Peyer's patch (tissue), 4 donors: ENCODE results near the gene RELN. TPM values are rescaled to one million over a fixed set of nuclear protein-coding genes. Genes with fewer than 3 reads are reported as not detected.

ENCODE experiments used
- DNase-seq, 3 donors: peaks; one replicate each; pipeline ENCODE4 v3.0.0-alpha.2; 2017 to 2019
- H3K27ac ChIP-seq, 4 donors: fragments of 200-600 bp; sonication (generic); one replicate each; pipeline ENCODE4 v1.5.1; 2016 to 2019
- H3K27me3 ChIP-seq, 2 donors: fragments of 200-600 bp; sonication (generic); one replicate each; pipeline ENCODE4 v1.5.1; 2019
- H3K36me3 ChIP-seq, 3 donors: fragments of 200-600 bp; sonication (generic); one replicate each; pipeline ENCODE4 v1.5.1; 2016 to 2019
- H3K4me1 ChIP-seq, 4 donors: fragments of 200-600 bp; sonication (generic); one replicate each; pipeline ENCODE4 v1.5.1; 2016 to 2019
- H3K4me3 ChIP-seq, 4 donors: fragments of 200-600 bp; sonication (generic); 1 replicate in 3 of 4; 2 replicates in 1 of 4; pipeline ENCODE4 v1.5.1; 2016 to 2019; ENCODE audit warnings: mild to moderate bottlenecking in 1 of 4
- H3K9me3 ChIP-seq, 4 donors: fragments of 200-600 bp; sonication (generic); one replicate each; pipeline ENCODE4 v1.5.1; 2016 to 2019; ENCODE audit warnings: mild to moderate bottlenecking in 1 of 4
- CTCF ChIP-seq, 6 experiments: fragments of 450-650 bp in 4 of 6; fragments of 200-600 bp in 2 of 6; sonication (generic) in 1 of 6; IDR thresholded peaks; one replicate each; pipeline ENCODE4 v1.5.1; 2017 to 2019; ENCODE audit warnings: antibody characterized with exemption in 6 of 6, mild to moderate bottlenecking in 3 of 6, moderate library complexity in 1 of 6
- POLR2A ChIP-seq, 2 donors: fragments of 450-650 bp; IDR thresholded peaks; one replicate each; pipeline ENCODE4 v1.5.1; 2017; ENCODE audit warnings: antibody characterized with exemption in 2 of 2, mild to moderate bottlenecking in 2 of 2, moderate library complexity in 2 of 2
- total RNA-seq, 4 donors: library from RNA; depleted of rRNA; stranded (reverse); fragments of >200 nt; gene quantifications; one replicate each; pipeline ENCODE4 v1.1.0, GENCODE V29; 2016

The RELN gene
- total RNA-seq, 4 donors from 2014 or later: 1.7 to 3.9 (median 3.2) TPM

DNA sequence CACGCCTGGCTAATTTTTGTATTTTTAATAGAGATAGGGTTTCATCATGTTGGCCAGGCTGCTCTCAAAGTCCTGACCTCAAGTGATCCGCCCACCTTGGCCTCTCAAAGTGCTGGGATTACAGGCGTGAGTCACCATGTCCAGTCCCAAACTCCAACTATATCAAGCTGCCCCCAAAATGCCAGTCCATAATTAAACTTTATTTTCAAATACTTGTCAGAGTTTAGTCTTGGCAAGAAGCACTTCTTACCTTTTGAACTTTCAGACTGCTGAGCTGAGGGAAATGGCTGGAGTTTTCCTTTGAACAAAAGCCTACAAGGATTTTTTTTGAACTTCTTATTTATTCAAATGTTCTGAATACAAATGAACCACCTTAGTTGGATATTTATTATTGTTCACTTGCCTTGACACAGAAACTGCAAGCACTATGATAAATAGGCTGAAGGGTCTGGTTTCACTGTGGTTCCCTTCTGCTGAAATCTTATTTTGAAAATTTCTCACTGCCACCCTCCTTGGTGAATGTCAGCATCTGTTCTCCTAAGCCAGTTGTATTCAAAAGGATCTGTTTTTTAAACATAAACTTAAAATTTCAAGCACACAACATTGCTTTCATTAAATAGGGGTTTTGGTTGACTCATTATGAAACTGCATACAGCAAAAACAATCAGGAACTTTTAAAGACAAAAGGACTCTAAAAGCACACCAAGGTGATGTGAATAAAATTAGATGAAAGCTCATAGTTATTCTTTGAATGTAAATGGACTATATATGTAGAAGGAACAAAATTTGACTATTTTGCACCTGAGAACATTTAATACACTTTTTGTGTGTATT, 441.8 kb downstream of the RELN start:
- no peak for TF ChIP-seq CTCF (IDR thresholded peaks at IDR 0.05)
- TF ChIP-seq POLR2A (IDR thresholded peaks at IDR 0.05): no peak
- Histone ChIP-seq H3K9me3 (no peaks in the 10 kb centered on the region), H3K4me1 (no peaks in the 10 kb centered on the region), H3K4me3 (no peak overlapping the region), H3K36me3 (no peaks in the 10 kb centered on the region), H3K27me3 (no peaks in the 10 kb centered on the region), H3K27ac (no peak overlapping the region)
- DNase-seq: no peak

DNA sequence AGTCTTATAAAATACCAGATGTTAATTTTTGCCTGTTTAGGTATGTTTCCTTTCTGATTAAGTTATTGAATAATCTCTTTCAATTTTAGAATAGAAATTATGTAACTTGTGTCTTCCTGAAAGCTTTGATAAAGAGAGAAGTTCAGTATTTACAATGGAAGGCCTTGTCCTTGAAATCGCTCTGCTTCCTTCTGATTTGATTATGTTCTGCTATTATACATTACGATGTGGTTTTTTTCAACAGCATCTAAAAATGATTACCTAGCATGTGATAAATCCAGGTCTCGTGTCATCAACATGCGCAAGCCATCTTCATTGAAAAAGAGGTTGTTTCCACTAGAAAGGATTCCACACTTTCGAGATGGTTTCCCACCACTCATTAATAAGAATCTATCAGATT, 447.0 kb downstream of the RELN start:
- DNase-seq: no peak
- no peak overlapping the region for H3K27ac ChIP-seq
- no peak overlapping the region for H3K4me3 ChIP-seq
- no peak for TF ChIP-seq CTCF (IDR thresholded peaks at IDR 0.05)
- TF ChIP-seq POLR2A (IDR thresholded peaks at IDR 0.05): no peak
- H3K4me1 ChIP-seq: no peaks in the 10 kb centered on the region
- no peaks in the 10 kb centered on the region for H3K9me3 ChIP-seq
- no peaks in the 10 kb centered on the region for H3K36me3 ChIP-seq
- H3K27me3 ChIP-seq: no peaks in the 10 kb centered on the region

GRCh38 chr7:103541947-103542346, 447.5 kb downstream of the RELN start:
- H3K27me3 ChIP-seq: no peaks in the 10 kb centered on the region
- no peak overlapping the region for H3K4me3 ChIP-seq
- H3K4me1 ChIP-seq: no peaks in the 10 kb centered on the region
- DNase-seq: no peak
- no peaks in the 10 kb centered on the region for H3K36me3 ChIP-seq
- TF ChIP-seq CTCF (IDR thresholded peaks at IDR 0.05): no peak
- TF ChIP-seq POLR2A (IDR thresholded peaks at IDR 0.05): no peak
- H3K27ac ChIP-seq: no peak overlapping the region
- H3K9me3 ChIP-seq: no peaks in the 10 kb centered on the region

- Histone ChIP-seq H3K36me3 (no peaks in the 10 kb centered on the region), H3K27ac (no peak overlapping the region), H3K4me1 (no peaks in the 10 kb centered on the region), H3K4me3 (no peak overlapping the region), H3K27me3 (no peaks in the 10 kb centered on the region), H3K9me3 (no peaks in the 10 kb centered on the region)
- no peak for DNase-seq
- TF ChIP-seq CTCF (IDR thresholded peaks at IDR 0.05) (no peak), POLR2A (IDR thresholded peaks at IDR 0.05) (no peak)
Measured at GRCh38 chr7:103541026-103541425, 448.4 kb downstream of the RELN start.

- Histone ChIP-seq H3K36me3 (no peaks in the 10 kb centered on the region), H3K27ac (no peak overlapping the region), H3K4me1 (no peaks in the 10 kb centered on the region), H3K9me3 (no peaks in the 10 kb centered on the region), H3K4me3 (no peak overlapping the region), H3K27me3 (no peaks in the 10 kb centered on the region)
- TF ChIP-seq POLR2A (IDR thresholded peaks at IDR 0.05) (no peak), CTCF (IDR thresholded peaks at IDR 0.05) (no peak)
- DNase-seq: no peak
Measured at GRCh38 chr7:103540338-103540737, 449.1 kb downstream of the RELN start.
